GM12878 (cell line): ENCODE measurements around the gene PCDHA1. TPM values are rescaled to one million over a fixed set of nuclear protein-coding genes. Genes with fewer than 3 reads are reported as not detected.
"Not testable (repeated sequence)": the region's sequence is repeated elsewhere in the genome, so short reads cannot be mapped to it uniquely, and the experiment has no call there.

ENCODE experiments used
- ATAC-seq: fragments of 200-7000 bp; cut with Tn5 transposase; 3 replicates; pipeline ENCODE4 v1.9.1; 2020; ENCODE audit warnings: mild to moderate bottlenecking, moderate library complexity
- BruUV-seq: library from RNA; stranded (reverse); fragments of 400-500 nt; replicated peaks from 2 replicates; lab custom pipeline; 2021; lab: Mats Ljungman, UMichigan
- CTCF ChIA-PET: fragments of 300-600 bp; sonication (Branson Sonifier 250); formaldehyde crosslinking; extraction: SDS; loops from one replicate; lab custom pipeline; 2021; ENCODE audit warnings: inconsistent platforms; lab: Yijun Ruan, JAX
- POLR2A ChIA-PET: fragments of 350-600 bp; formaldehyde crosslinking; extraction: SDS; loops from one replicate; lab custom pipeline; 2021; ENCODE audit warnings: inconsistent platforms; lab: Charles Lee
- RAD21 ChIA-PET: fragments of 300-600 bp; sonication (Branson Sonifier 250); formaldehyde crosslinking; loops from one replicate; lab custom pipeline; 2023; ENCODE audit warnings: antibody characterized with exemption; ENCODE audit not compliant: unreplicated experiment; lab: Charles Lee
- SMC1A ChIA-PET: fragments of 300-600 bp; sonication (Branson Sonifier 250); formaldehyde crosslinking; loops from one replicate; lab custom pipeline; 2023; ENCODE audit not compliant: unreplicated experiment, uncharacterized antibody; lab: Charles Lee
- DNase-seq: peaks from one replicate; pipeline ENCODE4 v3.0.0-alpha.2; 2011; ENCODE audit warnings: low read depth, low spot score
- FAIRE-seq: peaks from 3 replicates; lab custom pipeline; 2011; peaks lifted over from hg19 to GRCh38; lab: Jason Lieb, UNC
- H2AFZ ChIP-seq: 2 replicates; pipeline ENCODE4 v1.6.0; 2011; ENCODE audit warnings: low read depth, low read length, control low read depth; ENCODE audit not compliant: control insufficient read depth
- H3K27ac ChIP-seq: 2 replicates; pipeline ENCODE4 v1.5.1; 2011; ENCODE audit warnings: control low read depth; ENCODE audit not compliant: control insufficient read depth, insufficient read depth
- H3K27me3 ChIP-seq, 2 experiments: replicated peaks in 1 of 2; 2 replicates each; pipeline versions ENCODE4 v1.6.0 to v1.6.1; 2011; ENCODE audit warnings: low read length in 1 of 2; ENCODE audit not compliant: control insufficient read depth in 2 of 2, insufficient read depth in 2 of 2
- H3K36me3 ChIP-seq, 2 experiments: 2 replicates each; pipeline ENCODE4 v1.5.1; 2011; ENCODE audit warnings: low read length in 1 of 2; ENCODE audit not compliant: control insufficient read depth in 2 of 2, insufficient read depth in 2 of 2
- H3K4me1 ChIP-seq: 2 replicates; pipeline ENCODE4 v1.6.1; 2011; ENCODE audit warnings: mild to moderate bottlenecking, low read length, moderate library complexity, mixed read lengths; ENCODE audit not compliant: control insufficient read depth, insufficient read depth
- H3K4me2 ChIP-seq: 2 replicates; pipeline ENCODE4 v1.6.0; 2011; ENCODE audit warnings: control low read depth; ENCODE audit not compliant: control insufficient read depth, insufficient read depth
- H3K4me3 ChIP-seq: fragments of 200-600 bp; sonication (generic); 2 replicates; pipeline ENCODE4 v1.5.1; 2016
- H3K79me2 ChIP-seq: 2 replicates; pipeline ENCODE4 v1.6.0; 2011; ENCODE audit warnings: low read length; ENCODE audit not compliant: control insufficient read depth, insufficient read depth
- H3K9ac ChIP-seq: 2 replicates; pipeline ENCODE4 v1.8.0; 2011; ENCODE audit warnings: low read length, control low read depth, mixed read lengths; ENCODE audit not compliant: control insufficient read depth, insufficient read depth
- H3K9me3 ChIP-seq: replicated peaks from 3 replicates; pipeline ENCODE4 v1.5.1; 2011; ENCODE audit warnings: mild to moderate bottlenecking, low read length; ENCODE audit not compliant: control insufficient read depth, insufficient read depth
- H4K20me1 ChIP-seq: 2 replicates; pipeline ENCODE4 v1.6.0; 2011; ENCODE audit not compliant: control insufficient read depth, insufficient read depth
- ASH2L ChIP-seq: fragments of 300-600, 200-600 bp; sonication (generic); IDR thresholded peaks from 2 replicates; pipeline ENCODE4 v1.6.1; 2017; ENCODE audit warnings: low read depth, mild to moderate bottlenecking, borderline replicate concordance
- CBX5 ChIP-seq: sonication (generic); IDR thresholded peaks from 2 replicates; pipeline ENCODE4 v1.6.1; 2016; ENCODE audit warnings: low read depth, moderate library complexity, mild to moderate bottlenecking, inconsistent platforms
- EED ChIP-seq: sonication (generic); IDR thresholded peaks from 2 replicates; pipeline ENCODE4 v1.6.1; 2016; ENCODE audit warnings: antibody characterized with exemption, low read depth
- EZH2 ChIP-seq: IDR thresholded peaks from 2 replicates; pipeline ENCODE4 v1.6.1; 2012; ENCODE audit warnings: low read depth, mild to moderate bottlenecking, control low read depth, inconsistent platforms, low read length, borderline replicate concordance; ENCODE audit not compliant: control insufficient read depth
- FOXM1 ChIP-seq: IDR thresholded peaks from 2 replicates; pipeline ENCODE4 v1.6.1; 2012; ENCODE audit warnings: low read depth, mild to moderate bottlenecking, inconsistent platforms, low read length, moderate library complexity
- GATAD2B ChIP-seq: fragments of 450-650 bp; conservative IDR thresholded peaks from 2 replicates; pipeline ENCODE4 v1.6.1; 2017; ENCODE audit warnings: low read depth, mild to moderate bottlenecking, moderate library complexity
- NFYA ChIP-seq: IDR thresholded peaks from 2 replicates; pipeline ENCODE4 v1.6.1; 2011; ENCODE audit warnings: low read depth, mild to moderate bottlenecking, low read length, improper control_type of control experiment, borderline replicate concordance
- NFYB ChIP-seq: IDR thresholded peaks from 2 replicates; pipeline ENCODE4 v1.6.1; 2011; ENCODE audit warnings: low read depth, mild to moderate bottlenecking, low read length, improper control_type of control experiment, moderate library complexity; ENCODE audit not compliant: insufficient read depth
- PML ChIP-seq: IDR thresholded peaks from 2 replicates; pipeline ENCODE4 v1.6.1; 2012; ENCODE audit warnings: low read length, inconsistent platforms
- POLR2A ChIP-seq: IDR thresholded peaks from 2 replicates; pipeline ENCODE4 v1.6.1; 2011; ENCODE audit warnings: low read depth, mild to moderate bottlenecking, low read length
- RB1 ChIP-seq: fragments of 450-650 bp; formaldehyde crosslinking; IDR thresholded peaks from 2 replicates; pipeline ENCODE4 v1.6.1; 2017; ENCODE audit warnings: mild to moderate bottlenecking, borderline replicate concordance
- RBBP5 ChIP-seq: fragments of 200-600 bp; sonication (generic); conservative IDR thresholded peaks from 2 replicates; pipeline ENCODE4 v1.6.1; 2016
- ZNF217 ChIP-seq: fragments of 450-650 bp; IDR thresholded peaks from 2 replicates; pipeline ENCODE4 v1.6.1; 2017; ENCODE audit warnings: antibody characterized with exemption, mild to moderate bottlenecking
- WGBS: methylation state at CpG from one replicate; pipeline ENCODE4 v1.1.6; 2016; ENCODE audit warnings: low lambda C conversion rate; ENCODE audit not compliant: insufficient replicate concordance, insufficient coverage; ENCODE audit errors: missing lambda C conversion rate; 5-methylcytosine and 5-hydroxymethylcytosine counted together
- in situ Hi-C: fragments of 300-500 bp; cut with MboI; formaldehyde crosslinking; loops from 9 replicates; pipeline ENCODE4 v1.14.3; 2018; ENCODE audit warnings: mixed read lengths
- intact Hi-C: fragments of 100-400 bp; cut with micrococcal nuclease; formaldehyde crosslinking; loops from one replicate; pipeline ENCODE4 v1.14.2; 2022; ENCODE audit not compliant: unreplicated experiment
- polyA plus RNA-seq, 11 experiments: library from polyadenylated mRNA; depleted of rRNA in 4 of 11; unstranded in 6 of 11; stranded (reverse) in 5 of 11; fragments of >200 nt; fragmentation: Nextera tagmentation in 4 of 11; fragmentation: Illumina TruSeq in 1 of 11; extraction: Ambion mirVana in 4 of 11; extraction: Trizol in 1 of 11; gene quantifications; 1 replicate in 1 of 11; 2 replicates in 10 of 11; pipeline versions ENCODE4 v1.2.1 to v1.2.3, GENCODE V29; 2011 to 2016; ENCODE audit warnings: inconsistent platforms in 2 of 11, missing spikeins in 2 of 11, low read depth in 1 of 11
- total RNA-seq, 4 experiments: library from RNA; depleted of rRNA in 3 of 4; stranded (reverse); fragments of >200 nt in 3 of 4; fragmentation: Illumina TruSeq in 1 of 4; extraction: Trizol in 1 of 4; gene quantifications; 2 replicates each; pipeline versions ENCODE4 v1.2.1 to v1.2.3, GENCODE V29; 2013 to 2021
- TF ChIP-seq, protein P1 (sequence below): fragments of 150-350 bp; IDR thresholded peaks from 2 replicates; pipeline ENCODE4 v1.6.1; 2016; ENCODE audit warnings: low read depth, low read length
- TF ChIP-seq, protein P2 (sequence below): fragments of 450-650 bp; IDR thresholded peaks from 2 replicates; pipeline ENCODE4 v1.6.1; 2017; ENCODE audit warnings: antibody characterized with exemption, mild to moderate bottlenecking, moderate library complexity

The PCDHA1 gene
- total and polyA plus RNA-seq, 10 of the 15 experiments (the other 5 are each of a cell fraction or from before 2014, with no cell fraction given): 0.03 TPM; not detected in 9

DNA sequence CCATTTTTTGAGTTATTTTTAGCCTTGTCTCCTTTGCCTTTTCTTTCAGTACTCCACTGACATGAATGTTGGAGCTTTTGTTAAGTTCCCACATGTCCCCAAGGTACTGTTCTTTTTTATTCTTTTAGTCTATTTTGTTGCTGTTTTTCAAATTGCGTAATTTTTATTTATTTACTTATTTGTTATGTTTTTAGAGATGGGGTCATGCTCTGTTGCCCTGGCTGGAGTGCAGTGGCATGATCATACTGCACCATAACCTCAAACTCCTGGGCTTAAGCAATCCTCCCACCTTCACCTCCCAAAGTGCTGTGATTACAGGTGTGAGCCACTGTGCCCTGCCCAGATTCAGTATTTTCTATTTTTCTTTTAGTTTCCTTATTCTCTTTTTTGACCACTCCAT lies 5.4 kb upstream of the PCDHA1 start:
- no peaks in the 10 kb centered on the region for H3K79me2 ChIP-seq
- 57% methylated on average over 1 of the region's 1 CpG for WGBS
- RAD21 ChIA-PET: no interaction called here
- H3K9me3 ChIP-seq: no peaks in the 10 kb centered on the region; the same call in 2 of the 3 replicates
- H3K4me3 ChIP-seq: no peak overlapping the region
- POLR2A ChIA-PET: no interaction called here
- DNase-seq (no peak), ATAC-seq (no peak), FAIRE-seq (no peak)
- H2AFZ ChIP-seq: no peak overlapping the region
- H3K27me3 ChIP-seq: no peaks in the 10 kb centered on the region
- BruUV-seq: no TSS peak
- in situ Hi-C loops: no loop called here
- TF ChIP-seq EED (no peak), RB1 (no peak), CBX5 (no peak), FOXM1 (no peak), ASH2L (no peak), ZNF217 (no peak), POLR2A (no peak), NFYA (no peak), NFYB (no peak), EZH2 (no peak), GATAD2B (no peak), RBBP5 (no peak), PML (no peak)
- TF ChIP-seq, protein P1, sequence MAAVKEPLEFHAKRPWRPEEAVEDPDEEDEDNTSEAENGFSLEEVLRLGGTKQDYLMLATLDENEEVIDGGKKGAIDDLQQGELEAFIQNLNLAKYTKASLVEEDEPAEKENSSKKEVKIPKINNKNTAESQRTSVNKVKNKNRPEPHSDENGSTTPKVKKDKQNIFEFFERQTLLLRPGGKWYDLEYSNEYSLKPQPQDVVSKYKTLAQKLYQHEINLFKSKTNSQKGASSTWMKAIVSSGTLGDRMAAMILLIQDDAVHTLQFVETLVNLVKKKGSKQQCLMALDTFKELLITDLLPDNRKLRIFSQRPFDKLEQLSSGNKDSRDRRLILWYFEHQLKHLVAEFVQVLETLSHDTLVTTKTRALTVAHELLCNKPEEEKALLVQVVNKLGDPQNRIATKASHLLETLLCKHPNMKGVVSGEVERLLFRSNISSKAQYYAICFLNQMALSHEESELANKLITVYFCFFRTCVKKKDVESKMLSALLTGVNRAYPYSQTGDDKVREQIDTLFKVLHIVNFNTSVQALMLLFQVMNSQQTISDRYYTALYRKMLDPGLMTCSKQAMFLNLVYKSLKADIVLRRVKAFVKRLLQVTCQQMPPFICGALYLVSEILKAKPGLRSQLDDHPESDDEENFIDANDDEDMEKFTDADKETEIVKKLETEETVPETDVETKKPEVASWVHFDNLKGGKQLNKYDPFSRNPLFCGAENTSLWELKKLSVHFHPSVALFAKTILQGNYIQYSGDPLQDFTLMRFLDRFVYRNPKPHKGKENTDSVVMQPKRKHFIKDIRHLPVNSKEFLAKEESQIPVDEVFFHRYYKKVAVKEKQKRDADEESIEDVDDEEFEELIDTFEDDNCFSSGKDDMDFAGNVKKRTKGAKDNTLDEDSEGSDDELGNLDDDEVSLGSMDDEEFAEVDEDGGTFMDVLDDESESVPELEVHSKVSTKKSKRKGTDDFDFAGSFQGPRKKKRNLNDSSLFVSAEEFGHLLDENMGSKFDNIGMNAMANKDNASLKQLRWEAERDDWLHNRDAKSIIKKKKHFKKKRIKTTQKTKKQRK: no peak
- TF ChIP-seq, protein P2, sequence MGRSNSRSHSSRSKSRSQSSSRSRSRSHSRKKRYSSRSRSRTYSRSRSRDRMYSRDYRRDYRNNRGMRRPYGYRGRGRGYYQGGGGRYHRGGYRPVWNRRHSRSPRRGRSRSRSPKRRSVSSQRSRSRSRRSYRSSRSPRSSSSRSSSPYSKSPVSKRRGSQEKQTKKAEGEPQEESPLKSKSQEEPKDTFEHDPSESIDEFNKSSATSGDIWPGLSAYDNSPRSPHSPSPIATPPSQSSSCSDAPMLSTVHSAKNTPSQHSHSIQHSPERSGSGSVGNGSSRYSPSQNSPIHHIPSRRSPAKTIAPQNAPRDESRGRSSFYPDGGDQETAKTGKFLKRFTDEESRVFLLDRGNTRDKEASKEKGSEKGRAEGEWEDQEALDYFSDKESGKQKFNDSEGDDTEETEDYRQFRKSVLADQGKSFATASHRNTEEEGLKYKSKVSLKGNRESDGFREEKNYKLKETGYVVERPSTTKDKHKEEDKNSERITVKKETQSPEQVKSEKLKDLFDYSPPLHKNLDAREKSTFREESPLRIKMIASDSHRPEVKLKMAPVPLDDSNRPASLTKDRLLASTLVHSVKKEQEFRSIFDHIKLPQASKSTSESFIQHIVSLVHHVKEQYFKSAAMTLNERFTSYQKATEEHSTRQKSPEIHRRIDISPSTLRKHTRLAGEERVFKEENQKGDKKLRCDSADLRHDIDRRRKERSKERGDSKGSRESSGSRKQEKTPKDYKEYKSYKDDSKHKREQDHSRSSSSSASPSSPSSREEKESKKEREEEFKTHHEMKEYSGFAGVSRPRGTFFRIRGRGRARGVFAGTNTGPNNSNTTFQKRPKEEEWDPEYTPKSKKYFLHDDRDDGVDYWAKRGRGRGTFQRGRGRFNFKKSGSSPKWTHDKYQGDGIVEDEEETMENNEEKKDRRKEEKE: no peak
- H3K27ac ChIP-seq: no peak overlapping the region
- CTCF ChIA-PET: no interaction called here
- no peaks in the 10 kb centered on the region for H4K20me1 ChIP-seq
- SMC1A ChIA-PET: no interaction called here
- no peaks in the 10 kb centered on the region for H3K36me3 ChIP-seq
- H3K9ac ChIP-seq: no peak overlapping the region
- H3K4me1 ChIP-seq: no peaks in the 10 kb centered on the region
- intact Hi-C loops: no loop called here
- H3K4me2 ChIP-seq: no peak overlapping the region

DNA sequence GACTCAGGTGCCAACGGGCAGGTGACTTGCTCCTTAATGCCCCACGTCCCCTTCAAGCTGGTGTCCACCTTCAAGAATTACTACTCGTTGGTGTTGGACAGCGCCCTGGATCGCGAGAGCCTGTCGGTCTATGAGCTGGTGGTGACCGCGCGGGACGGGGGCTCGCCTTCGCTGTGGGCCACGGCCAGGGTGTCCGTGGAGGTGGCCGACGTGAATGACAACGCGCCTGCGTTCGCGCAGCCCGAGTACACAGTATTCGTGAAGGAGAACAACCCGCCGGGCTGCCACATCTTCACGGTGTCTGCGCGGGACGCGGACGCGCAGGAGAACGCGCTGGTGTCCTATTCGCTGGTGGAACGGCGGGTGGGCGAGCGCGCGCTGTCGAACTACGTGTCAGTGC lies 1.5 kb downstream of the PCDHA1 start:
- H3K36me3 ChIP-seq, H3K27me3 ChIP-seq, FAIRE-seq, SMC1A ChIA-PET, H3K4me2 ChIP-seq, H4K20me1 ChIP-seq, H3K9ac ChIP-seq, BruUV-seq, H3K4me3 ChIP-seq, RAD21 ChIA-PET, H3K9me3 ChIP-seq, H2AFZ ChIP-seq, H3K79me2 ChIP-seq, CTCF ChIA-PET, ATAC-seq, H3K4me1 ChIP-seq, DNase-seq, H3K27ac ChIP-seq, in situ Hi-C loops, POLR2A ChIA-PET, intact Hi-C loops: not testable (repeated sequence)
- 86% methylated on average over 44 of the region's 44 CpGs for WGBS
